HG02943 (cell line): ENCODE results near the gene PRPF38A.
"Not testable (repeated sequence)": the region's sequence is repeated elsewhere in the genome, so short reads cannot be mapped to it uniquely, and the experiment has no call there.

Source experiments
- ATAC-seq: cut with Tn5 transposase; IDR thresholded peaks from one replicate; pipeline ENCODE4 v1.9.1; 2021; ENCODE audit warnings: mild to moderate bottlenecking, low read depth, moderate library complexity; ENCODE audit not compliant: unreplicated experiment

Gene PRPF38A, protein sequence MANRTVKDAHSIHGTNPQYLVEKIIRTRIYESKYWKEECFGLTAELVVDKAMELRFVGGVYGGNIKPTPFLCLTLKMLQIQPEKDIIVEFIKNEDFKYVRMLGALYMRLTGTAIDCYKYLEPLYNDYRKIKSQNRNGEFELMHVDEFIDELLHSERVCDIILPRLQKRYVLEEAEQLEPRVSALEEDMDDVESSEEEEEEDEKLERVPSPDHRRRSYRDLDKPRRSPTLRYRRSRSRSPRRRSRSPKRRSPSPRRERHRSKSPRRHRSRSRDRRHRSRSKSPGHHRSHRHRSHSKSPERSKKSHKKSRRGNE

DNA sequence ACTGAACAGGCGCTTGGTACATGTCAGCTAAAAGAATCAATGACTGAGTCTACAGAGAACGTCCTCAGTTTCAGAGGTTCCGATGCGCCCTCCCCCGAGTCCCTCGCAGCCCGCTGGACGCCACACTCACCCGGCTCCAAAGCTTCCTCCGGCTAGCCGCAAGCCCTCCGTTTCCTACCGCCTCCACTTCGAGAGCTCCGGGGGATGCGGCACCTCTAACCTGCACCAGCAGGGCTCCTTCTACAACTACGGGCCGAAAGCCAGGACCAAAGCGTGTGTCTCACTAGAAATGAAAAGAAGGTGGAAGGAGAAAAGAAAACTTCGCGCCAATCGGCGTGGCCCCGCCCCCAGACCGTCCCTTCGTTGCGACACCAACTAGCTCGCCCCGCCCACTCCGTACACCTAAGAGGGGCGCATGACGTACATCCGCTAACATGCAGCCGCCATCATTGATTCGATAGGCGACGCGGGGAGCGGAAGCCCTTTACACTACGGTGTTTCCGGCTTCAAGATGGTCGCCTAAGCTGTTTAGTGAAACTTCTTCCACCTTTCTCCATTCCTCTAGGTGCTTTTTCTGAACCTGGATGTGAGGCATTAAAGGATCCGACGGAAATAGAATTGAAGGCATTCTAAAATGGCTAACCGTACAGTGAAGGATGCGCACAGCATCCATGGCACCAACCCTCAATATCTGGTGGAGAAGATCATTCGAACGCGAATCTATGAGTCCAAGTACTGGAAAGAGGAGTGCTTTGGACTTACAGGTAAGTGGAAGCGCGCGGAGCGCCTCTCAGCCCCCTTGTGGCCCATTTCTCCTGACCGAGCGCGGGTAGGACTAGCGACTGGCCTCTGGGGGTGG, at the start of gene PRPF38A, which contains the start of gene ORC1:
Gene PRPF38A, plus strand, starts transcription at position 487 of the 859 bp plus-strand sequence. Its CDS starts 148 bp downstream, at position 635.
Gene ORC1, minus strand, starts transcription at position 308 of the 859 bp plus-strand sequence. CDS start 2,200 bp downstream, outside the sequence.
- peak; percentile 92 for ATAC-seq

DNA sequence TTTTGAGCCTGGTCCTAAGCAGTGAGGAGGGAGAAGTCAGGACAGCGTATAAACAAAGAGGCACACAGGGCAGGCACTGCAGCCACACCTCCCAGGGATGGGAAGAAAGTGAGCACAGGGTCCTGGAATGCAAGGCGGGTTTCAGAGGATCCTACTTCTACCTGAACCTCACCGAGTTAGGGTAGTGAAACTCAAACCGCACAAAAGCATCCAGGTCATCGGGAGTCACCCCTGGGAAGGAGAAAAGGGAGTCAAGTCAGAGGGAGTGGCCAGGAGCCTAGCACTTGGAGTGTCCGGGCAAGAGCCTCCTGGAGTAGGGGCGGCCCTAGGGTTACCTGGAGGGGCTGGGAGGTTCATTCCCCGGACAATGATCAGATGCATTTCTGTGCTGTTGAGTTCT, 49.0 kb upstream of the PRPF38A start:
- ATAC-seq: no peak

DNA sequence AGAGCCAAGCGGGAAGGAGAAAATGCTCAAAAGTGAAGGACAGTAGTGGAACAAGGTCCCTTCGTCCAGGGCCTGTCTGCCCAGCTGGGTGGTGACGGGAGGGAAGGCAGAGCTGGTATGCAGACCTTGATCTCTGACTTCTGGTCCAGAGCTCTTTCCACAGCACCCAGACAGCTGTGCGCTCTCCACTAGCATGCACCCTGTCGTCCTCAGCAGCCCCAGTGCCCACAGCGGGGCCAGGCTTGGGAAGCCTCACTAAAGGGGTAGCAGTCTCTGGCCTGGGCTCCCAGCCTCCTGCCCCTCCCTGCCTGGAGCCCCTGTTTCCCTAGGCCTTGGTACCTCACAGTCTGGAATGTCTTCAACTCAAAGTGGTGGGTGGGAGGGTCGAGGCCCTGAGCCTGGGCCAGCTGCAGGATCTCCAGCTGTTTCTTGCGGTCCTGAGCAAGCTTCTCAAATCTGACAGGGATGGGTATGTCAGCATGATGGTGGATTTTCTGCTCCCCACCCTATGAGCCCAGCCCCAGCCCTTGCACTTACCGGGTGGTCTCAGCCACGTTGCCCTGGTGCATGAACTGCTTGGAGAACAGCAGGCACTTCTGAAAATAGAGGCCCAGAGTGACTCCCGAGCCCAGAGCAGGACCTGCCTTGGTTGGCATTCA, 48.4 kb upstream of the PRPF38A start:
- no peak for ATAC-seq

DNA sequence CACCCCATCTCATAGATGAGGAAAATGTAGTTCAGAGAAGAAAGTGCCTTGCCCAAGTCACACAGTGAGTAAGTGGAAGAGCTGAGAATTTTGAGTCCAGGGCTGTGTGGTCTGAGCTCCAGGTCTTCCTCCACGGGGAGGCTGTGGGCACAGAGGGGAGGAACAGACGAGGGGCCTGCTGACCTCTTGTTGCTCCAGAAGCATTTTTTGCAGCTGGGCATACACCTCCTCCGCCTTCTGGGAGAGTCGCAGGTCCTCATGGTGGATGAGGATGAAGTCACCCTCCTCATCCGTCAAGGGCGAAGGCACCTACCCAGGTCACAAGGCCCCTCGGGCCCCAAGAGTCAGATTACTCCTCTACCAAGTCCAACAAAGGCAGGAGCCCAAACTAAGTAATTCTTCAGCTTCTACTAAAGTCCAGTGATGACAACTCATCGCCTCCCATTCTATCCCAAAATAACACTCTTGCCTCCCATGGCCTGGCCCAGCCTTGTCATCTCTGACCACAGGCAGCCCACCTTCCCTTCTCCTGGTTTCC, 47.5 kb upstream of the PRPF38A start:
- no peak for ATAC-seq

DNA sequence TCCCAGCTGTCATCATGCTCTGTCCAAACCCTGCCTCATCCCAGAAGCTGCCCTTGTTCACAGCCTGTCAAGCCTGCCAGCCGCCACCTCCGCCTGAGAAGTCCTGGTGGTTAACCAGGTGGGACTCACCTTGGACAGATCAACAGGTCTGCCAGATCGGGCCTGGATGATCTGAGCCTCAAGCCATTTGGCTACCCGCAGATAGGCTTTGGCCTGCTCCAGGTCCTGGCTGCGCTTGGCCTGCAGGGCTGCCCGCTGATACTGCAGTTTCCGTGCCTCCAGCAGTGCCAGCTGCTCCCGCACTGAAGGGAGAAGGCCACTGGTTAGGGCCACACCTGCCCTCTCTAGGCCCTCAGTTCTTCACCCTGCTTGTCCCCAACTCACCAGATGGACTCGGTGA, 47.0 kb upstream of the PRPF38A start:
- no peak for ATAC-seq

DNA sequence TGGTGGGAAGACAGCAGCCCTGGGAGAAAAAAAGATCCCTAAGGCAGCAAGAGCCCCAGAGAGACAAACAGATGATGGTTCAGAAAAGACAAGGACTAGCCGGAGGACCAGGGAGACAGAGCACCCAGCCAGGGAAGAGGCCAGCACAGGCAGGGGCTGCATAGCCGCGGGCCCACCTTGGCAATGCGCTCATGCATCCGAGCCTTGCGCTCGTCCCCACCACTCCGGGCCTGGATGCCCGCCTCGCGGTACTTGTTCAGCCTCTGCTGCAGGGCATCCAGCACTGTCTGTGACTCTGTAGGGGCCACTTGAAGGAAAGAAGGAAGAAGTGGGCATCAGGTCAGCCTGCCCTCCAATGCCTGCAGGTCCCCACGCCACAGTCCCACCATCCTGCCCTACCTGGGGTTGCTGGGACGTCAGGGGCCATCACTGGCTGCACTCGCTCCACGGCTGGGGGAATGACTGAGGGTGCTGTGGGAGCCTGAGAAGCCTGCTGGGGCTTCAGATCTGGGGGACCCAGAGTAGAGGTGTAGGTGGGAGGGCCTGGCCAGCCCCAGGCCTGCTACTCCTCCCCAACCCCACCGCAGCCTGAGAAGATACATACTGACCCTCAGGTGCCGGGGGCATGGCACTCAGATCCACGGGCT, 45.4 kb upstream of the PRPF38A start:
- no peak for ATAC-seq

DNA sequence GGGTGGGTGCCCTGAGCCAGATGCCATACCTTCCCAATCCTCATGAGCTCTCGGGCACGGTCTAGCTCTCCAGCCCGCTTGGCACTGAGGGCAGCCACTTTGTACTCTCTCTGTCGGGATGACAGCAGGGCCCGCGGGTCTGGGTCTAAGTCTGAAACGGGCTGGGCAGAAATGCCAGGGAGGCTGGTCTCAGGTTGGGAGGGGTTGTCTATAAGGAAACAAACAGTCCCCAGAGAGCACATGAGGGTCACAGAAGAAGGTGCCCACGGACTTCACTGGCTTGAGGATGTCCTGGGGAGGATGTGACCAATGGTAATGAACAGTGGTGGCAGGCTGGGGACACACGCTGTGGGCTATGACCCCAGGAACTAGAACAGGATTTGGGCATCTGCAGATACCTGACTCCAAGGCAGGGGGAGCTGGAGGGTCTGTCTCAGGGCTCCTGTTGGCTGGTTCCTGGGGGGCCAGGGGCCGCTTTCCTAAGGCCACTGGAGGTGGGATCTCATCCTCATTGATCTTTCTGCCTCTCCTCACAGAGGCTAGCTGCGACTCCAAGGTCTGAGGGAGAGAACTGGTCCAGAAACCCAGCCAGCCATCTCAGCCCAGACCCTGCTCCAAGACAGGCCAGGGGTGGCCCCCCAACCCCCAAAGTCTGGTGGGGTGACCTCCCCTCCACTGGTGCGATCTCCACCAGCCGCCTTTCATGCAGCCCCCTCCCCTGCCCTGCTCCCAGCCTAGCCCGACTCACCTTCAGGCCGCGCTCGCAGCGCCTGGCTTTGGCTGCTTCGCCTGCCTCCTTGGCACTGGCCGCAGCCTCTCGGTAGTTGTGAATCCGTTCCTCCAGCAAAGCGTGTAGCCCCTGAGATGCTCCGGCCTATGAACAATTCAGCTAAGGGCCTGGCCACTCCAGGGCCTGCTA, 44.5 kb upstream of the PRPF38A start:
- ATAC-seq: no peak

DNA sequence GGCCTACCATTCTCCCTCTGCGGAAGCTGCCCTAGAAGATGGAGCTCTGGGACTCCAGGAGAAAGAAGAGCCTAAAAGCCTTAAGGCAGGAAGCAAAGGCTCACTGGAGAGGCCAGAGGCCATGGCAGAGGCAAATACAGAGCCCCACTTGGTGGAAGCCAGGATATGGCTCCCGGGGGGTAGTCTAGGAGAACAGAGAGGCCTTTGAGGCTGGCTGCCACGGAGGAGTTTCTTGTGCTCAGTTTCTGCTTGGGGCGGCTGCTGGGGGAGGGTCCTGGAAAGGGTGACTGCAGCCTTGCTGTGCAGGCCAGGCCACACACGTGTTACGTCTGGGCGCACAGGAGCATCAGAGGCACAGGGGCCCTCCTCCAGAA, 43.8 kb upstream of the PRPF38A start:
- ATAC-seq: no peak

DNA sequence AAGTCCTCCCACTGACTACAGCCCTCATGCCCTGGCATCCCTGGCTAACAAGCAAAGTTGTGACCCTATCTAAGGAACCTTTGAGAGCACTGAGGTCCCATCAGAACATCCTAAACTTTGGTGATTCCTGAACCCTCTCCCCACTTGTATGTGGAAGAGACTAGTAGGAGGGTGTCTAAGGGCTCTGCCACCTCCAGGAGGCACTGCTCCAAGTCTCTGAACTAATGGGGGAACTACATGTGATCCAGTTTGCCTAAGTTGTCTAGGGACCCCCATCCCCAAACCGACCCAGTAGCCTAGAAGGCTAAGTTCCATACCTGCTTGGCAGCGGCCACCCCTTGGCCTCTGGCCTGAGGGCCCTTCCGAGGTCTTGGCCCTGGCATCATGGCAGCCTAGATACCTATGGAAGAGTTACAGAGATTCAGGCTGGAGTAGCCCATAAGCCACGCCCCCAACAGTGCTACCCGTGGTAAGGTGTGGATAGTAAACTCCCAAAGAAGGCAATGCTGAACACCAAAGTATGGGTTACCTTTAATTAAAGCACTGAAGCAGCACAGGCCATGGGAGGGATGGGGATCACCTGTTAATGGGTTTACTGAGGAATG, 40.1 kb upstream of the PRPF38A start:
- no peak for ATAC-seq

DNA sequence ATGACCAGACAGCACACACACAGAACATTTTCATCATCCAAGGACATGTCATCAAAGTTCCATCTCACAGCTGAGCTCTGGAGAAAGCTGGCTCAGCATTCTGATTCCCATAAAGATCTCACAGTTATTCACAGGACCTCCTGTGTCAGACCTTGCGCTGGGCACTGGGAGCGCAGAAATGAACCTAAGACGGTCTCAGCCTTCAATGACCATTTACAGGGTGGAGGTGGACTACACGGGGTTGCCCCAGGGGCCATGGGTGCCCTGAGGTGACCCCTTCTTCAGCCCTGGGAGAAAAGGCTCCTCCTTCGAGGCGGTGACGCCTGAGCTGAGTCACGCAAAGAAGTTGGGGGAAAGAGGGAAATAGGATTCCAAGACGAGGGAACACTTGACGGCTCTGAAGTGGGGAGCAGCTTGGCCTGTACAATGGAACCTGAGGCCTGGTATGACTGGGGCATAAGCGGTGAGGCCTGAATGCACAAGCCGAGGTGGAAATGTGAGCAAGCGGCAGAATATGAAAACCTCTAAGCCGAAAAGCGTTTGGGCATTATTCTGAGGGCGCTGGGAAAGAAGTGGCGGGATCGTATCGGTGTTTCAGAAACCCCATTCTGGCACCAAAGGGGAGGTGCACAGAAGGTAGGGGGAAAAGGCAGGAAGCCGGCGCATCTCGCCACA, 39.2 kb upstream of the PRPF38A start:
- ATAC-seq: no peak

DNA sequence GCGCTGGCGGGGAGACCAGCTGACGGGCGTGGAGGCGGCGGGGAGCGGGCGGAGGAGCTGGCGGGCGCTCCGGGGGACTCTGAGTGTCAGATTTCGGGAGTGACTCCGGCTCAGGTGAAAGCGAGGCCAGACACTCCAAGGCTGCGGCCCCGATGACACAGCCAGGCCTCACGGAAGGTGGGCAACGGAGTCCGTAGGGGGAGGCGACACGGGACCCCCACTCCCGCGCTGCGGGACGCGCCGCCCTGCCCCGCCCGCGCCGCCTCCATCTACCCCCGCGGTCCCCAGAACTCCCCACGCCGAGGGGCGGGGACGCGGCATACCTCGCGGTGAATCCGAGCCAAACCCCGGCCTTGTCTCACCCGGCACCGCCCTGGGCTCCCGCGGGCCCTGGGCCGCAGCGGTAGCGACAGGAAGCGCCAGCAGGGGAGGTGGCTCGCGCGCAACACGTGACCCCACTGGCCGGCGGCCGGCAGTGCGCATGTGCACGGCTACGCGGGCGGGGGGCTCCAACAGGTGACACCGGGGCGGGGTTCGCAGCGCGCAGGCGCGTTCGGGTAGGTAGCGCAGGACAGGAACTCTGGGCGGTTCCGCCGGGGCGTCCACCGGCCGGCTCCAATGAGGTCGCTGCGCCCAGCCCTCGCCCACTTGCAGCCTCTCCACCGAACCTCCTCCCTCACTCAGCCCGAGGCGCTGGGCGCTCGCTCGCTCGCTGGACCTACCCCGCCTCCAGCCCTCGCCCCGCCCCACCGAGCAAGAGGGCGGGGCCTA, 38.5 kb upstream of the PRPF38A start, which contains the start of gene CC2D1B:
Gene CC2D1B, minus strand, starts transcription at position 460 of the 771 bp plus-strand sequence. CDS start 1,585 bp downstream, outside the sequence.
- ATAC-seq: peak; percentile 86

DNA sequence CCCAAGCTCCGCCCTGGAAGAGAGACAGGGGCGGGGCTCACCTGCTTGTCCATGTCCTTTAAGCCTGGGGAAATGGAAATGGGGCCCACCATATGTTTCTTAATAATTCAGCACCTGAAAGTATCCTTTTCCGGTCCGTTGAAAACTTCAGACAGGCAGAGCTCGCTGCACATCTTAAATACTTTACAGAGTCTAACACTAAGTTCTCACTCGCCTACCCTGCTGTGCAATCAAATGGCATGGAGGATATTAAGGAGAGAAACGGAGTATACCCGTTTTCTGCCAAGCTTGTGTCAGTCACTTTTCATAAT, 37.9 kb upstream of the PRPF38A start:
- ATAC-seq: no peak

DNA sequence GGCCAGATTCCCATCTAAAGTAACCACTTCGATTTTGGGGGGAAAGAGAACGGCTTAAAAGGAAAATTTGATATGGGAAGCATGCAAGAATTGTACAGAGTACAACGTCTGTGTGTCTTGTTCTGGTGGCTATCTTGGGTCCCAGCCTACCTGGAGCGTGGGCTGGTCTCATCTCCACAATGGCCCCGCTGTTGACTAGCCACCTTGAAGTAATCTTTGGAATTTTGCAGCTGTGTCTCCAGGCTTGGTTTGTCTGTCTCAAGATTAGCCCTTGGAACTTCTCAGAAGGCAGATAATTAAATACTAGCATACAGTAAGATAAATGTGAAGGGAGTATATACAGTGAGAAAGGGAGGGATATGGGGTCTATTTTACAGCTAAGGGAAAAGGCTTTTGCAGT, 37.1 kb upstream of the PRPF38A start:
- ATAC-seq: no peak

DNA sequence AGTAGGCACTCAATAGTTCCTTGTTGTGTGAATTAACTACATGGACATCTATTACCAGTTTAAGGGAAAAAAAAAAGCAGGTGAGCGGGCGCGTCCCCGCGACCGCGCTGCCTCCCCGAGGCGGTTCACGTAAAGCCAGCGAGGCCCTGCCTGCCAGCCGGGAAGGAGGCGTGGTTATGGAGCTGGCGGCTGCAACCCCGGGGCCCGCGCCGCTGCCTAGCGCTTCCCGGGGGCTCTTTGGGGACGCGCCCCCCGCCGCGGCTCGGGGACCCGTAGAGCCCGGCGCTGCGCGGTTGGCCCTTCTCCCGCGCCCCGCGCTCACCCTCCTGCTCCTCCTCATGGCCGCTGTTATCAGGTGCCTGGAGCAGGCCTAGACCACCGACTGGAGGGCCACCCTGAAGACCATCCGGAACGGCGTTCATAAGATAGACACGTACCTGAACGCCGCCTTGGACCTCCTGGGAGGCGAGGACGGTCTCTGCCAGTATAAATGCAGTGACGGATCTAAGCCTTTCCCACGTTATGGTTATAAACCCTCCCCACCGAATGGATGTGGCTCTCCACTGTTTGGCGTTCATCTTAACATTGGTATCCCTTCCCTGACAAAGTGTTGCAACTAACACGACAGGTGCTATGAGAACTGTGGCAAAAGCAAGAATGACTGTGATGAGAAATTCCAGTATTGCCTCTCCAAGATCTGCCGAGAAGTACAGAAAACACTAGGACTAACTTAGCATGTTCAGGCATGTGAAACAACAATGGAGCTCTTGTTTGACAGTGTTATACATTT, 35.8 kb upstream of the PRPF38A start:
- ATAC-seq: no peak

DNA sequence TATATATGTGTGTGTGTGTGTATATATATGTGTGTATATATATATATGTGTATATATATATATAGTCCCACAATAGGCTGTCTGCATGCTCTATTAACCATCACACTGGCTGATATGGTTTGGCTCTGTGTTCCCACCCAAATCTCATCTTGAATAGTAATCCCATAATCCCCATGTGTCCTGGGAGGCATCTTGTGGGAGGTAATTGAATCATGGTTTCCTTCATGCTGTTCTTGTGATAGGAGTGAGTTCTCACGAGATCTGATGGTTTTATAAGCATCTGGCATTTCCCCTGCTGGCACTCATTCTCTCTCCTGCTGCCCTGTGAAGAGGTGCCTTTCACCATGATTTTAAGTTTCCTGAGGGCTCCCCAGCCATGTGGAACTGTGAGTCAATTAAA, 34.6 kb upstream of the PRPF38A start:
- not testable (repeated sequence) for ATAC-seq

DNA sequence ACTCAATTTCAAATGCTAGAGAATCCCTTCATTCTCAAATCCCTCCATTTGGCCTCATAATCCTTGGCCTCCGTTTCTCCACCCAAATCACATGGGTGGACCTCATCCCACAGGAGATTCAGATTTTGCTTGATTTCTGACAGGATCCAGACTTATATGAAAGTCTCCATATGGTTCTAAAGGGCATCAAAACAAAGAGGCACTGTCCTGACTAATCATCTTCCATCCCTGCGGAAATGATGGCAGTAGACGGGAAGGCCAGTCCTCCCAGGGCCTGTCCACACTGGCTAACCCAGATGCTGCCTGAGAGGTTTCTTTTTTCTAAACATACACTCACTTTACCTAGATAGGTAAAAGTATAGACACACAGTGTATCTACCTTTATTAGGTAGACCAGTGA, 19.0 kb upstream of the PRPF38A start:
- no peak for ATAC-seq

DNA sequence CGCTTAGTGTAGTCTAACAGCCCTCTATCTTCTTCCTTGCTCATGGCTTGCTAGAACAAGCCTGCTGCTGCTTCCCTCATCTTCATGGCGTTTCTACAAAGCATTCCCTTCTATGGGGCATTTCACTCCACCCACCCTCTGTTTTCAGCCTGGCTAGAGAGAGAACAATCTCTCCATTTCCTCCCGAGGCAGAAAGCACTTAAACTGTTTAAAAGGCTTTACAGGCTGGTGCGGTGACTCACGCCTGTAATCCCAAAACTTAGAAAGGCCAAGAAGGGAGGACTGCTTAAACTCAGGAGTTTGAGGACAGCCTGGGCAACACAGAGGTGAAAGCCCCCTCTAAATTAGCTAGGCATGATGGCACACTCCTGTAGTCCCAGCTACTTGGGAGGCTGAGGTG, 17.9 kb upstream of the PRPF38A start:
- ATAC-seq: no peak
